Right lobe of liver (tissue), 6 donors: ENCODE data around the gene IQGAP3. TPM values are rescaled to one million over a fixed set of nuclear protein-coding genes. Genes with fewer than 3 reads are reported as not detected.

Experiments used
- ATAC-seq, 4 donors: fragments of 200-7000 bp; cut with Tn5 transposase; one replicate each; pipeline ENCODE4 v1.9.1; 2020; ENCODE audit warnings: mild to moderate bottlenecking in 4 of 4, moderate library complexity in 4 of 4
- DNase-seq, 3 donors: peaks; one replicate each; pipeline ENCODE4 v3.0.0-alpha.2; 2020
- H3K27ac ChIP-seq, 3 donors: fragments of 200-600 bp; one replicate each; pipeline ENCODE4 v1.8.0; 2022
- H3K27me3 ChIP-seq, 2 donors: fragments of 200-600 bp; one replicate each; pipeline ENCODE4 v1.8.0; 2022
- H3K36me3 ChIP-seq, 4 donors: fragments of 200-600 bp; sonication (generic) in 1 of 4; one replicate each; pipeline versions ENCODE4 v1.5.1 to v1.8.0; 2017 to 2022; ENCODE audit warnings: control low read depth in 1 of 4
- H3K4me1 ChIP-seq, 4 donors: fragments of 200-600 bp; sonication (generic) in 1 of 4; one replicate each; pipeline versions ENCODE4 v1.5.1 to v1.8.0; 2017 to 2022; ENCODE audit warnings: control low read depth in 1 of 4
- H3K4me3 ChIP-seq, 3 donors: fragments of 200-600 bp; one replicate each; pipeline ENCODE4 v1.8.0; 2022
- H3K9me3 ChIP-seq, 4 donors: fragments of 200-600 bp; sonication (generic) in 1 of 4; one replicate each; pipeline versions ENCODE4 v1.5.1 to v1.8.0; 2017 to 2022; ENCODE audit warnings: control low read depth in 1 of 4
- POLR2A ChIP-seq: fragments of 450-650 bp; IDR thresholded peaks from one replicate; pipeline ENCODE4 v1.6.1; 2017; ENCODE audit warnings: antibody characterized with exemption, mild to moderate bottlenecking
- WGBS: methylation state at CpG from one replicate; pipeline ENCODE4 v1.1.6; 2018; ENCODE audit warnings: low coverage, low lambda C conversion rate; ENCODE audit not compliant: insufficient coverage; ENCODE audit errors: missing lambda C conversion rate; 5-methylcytosine and 5-hydroxymethylcytosine counted together
- intact Hi-C, 2 donors: fragments of 100-400 bp; cut with DNase I; formaldehyde crosslinking; loops; one replicate each; pipeline versions ENCODE4 v1.11.2 to v1.14.1; 2022
- total RNA-seq, 6 experiments: library from RNA; depleted of rRNA in 2 of 6; stranded (reverse); fragments of >200 nt in 2 of 6; fragmentation: NEBNext Ultra II Directional in 3 of 6; extraction: Animal tissue kit (Norgen Biotek cat#: 25700) in 3 of 6; gene quantifications; one replicate each; pipeline versions ENCODE4 v1.1.0 to v1.2.4, GENCODE V29; 2016 to 2023
- TF ChIP-seq, protein P1 (sequence below), 4 donors: fragments of 200-600 bp in 3 of 4; fragments of 450-650 bp in 1 of 4; IDR thresholded peaks; one replicate each; pipeline versions ENCODE4 v1.5.1 to v1.8.0; 2016 to 2022; ENCODE audit warnings: antibody characterized with exemption in 4 of 4, mild to moderate bottlenecking in 2 of 4
- donor health status: DM: no; HTN: yes; CAD: no.
- donor health status: DM: no; HTN: no; CAD: no.
- donor health status: DM: no; HTN: no; CAD: no.
- donor health status: DM: no; HTN: yes; CAD: no.
- donor health status: DM: no; HTN: yes; CAD: no.

Gene IQGAP3
- total RNA-seq, 6 experiments from 2014 or later = 0.07 to 2.6 (median 0.95) TPM

DNA sequence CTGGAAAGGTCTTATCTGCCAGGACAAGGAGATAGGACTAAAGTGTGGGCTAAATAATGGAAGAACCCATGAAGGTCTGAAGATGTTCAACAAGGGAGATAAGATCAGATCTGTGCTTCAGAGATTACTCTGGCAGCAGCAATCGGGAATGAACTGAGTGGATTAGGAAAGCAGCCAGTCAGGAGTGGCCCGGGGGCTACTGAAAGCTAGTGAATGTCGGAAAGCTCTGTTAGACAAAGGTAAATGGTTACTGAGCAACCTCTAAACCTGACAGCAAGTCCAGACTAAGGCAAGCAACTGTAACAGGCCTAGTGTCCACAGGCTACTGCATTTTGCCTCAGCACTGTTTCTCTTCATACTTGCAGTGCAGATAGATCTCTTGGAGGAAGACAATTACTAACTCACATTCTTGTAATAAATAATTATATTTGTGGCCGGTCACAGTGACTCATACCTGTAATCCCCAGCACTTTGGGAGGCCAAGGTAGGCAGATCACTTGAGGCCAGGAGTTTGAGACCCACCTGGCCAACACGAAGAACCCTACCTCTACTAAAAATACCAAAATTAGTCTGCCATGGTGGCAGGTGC is 12.5 kb downstream of the IQGAP3 start:
- Histone ChIP-seq H3K9me3 (no peaks in the 10 kb centered on the region), H3K4me3 (no peak overlapping the region), H3K27ac (no peak overlapping the region), H3K4me1 (no peaks in the 10 kb centered on the region), H3K36me3 (no peaks in the 10 kb centered on the region), H3K27me3 (no peaks in the 10 kb centered on the region)
- ATAC-seq (no peak), DNase-seq (no peak)
- 75% methylated on average over 5 of the region's 5 CpGs for WGBS
- intact Hi-C loops = no loop called here
- TF ChIP-seq POLR2A = no peak
- TF ChIP-seq, protein P1, sequence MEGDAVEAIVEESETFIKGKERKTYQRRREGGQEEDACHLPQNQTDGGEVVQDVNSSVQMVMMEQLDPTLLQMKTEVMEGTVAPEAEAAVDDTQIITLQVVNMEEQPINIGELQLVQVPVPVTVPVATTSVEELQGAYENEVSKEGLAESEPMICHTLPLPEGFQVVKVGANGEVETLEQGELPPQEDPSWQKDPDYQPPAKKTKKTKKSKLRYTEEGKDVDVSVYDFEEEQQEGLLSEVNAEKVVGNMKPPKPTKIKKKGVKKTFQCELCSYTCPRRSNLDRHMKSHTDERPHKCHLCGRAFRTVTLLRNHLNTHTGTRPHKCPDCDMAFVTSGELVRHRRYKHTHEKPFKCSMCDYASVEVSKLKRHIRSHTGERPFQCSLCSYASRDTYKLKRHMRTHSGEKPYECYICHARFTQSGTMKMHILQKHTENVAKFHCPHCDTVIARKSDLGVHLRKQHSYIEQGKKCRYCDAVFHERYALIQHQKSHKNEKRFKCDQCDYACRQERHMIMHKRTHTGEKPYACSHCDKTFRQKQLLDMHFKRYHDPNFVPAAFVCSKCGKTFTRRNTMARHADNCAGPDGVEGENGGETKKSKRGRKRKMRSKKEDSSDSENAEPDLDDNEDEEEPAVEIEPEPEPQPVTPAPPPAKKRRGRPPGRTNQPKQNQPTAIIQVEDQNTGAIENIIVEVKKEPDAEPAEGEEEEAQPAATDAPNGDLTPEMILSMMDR (IDR thresholded peaks at IDR 0.05) = no peak

DNA sequence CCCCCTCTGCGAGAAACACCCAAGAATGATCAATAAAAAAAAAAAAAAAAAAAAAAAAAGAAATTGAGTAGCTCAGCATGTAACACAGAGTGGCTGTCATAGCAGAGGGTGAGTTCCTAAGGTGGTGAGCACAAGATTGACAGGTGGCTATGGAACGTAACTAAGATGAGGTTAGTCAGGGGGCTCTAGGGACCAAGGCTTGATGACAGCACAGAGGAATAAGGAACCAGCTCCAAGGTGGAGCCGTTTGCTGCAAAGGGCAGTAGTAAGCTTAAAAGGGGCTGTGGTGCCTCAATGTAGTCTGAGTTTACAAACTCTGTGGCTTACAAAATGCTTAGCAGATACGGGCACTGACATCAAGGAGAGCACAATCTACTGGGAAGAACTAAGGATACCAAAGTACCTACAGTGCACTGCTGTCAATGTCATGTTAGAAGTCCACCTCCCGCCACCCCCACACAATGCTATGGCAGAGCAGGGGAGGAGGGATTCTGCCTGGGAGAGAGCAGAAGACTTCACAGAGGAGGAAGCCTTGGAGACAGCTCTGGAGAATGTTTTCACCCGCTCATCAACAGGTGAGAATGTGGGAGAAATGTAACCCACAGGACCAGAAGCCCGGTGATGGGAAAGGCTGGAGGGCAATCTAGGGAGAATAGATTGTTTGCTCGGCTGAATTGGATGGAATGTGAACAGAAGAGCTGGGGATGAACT is 13.1 kb downstream of the IQGAP3 start:
- no peaks in the 10 kb centered on the region for H3K36me3 ChIP-seq

DNA sequence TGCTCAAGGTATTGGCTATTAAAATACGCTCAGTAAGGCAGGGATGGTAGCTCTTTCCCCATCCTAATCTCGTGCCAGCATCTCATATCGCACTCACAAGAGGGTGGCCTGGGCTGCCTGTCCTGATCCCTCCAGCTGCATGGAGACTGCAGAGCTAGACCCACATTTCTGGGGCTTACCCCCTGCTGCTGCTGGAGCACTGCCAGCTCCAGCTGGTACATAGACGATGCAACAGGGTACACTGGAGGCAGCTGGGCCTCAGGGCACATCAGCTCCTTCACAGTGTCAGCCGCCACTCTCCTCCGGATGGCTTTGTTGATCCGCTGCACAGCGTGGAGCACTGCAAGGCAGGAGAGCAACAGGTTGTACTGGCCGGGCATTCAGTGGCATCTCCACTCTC is 16.0 kb downstream of the IQGAP3 start:
- no peak for DNase-seq
- Histone ChIP-seq H3K4me1 (no peaks in the 10 kb centered on the region), H3K36me3 (no peaks in the 10 kb centered on the region), H3K9me3 (no peaks in the 10 kb centered on the region), H3K27ac (no peak overlapping the region), H3K4me3 (no peak overlapping the region), H3K27me3 (no peaks in the 10 kb centered on the region)
- intact Hi-C loops = no loop called here
- 43% methylated on average over 2 of the region's 9 CpGs for WGBS
- ATAC-seq = no peak
- TF ChIP-seq POLR2A = no peak
- TF ChIP-seq, protein P1 (IDR thresholded peaks at IDR 0.05) = no peak

More for the DNA sequence above, 13.1 kb downstream of the IQGAP3 start:
- H3K4me1 ChIP-seq = no peaks in the 10 kb centered on the region
- TF ChIP-seq, protein P1 (IDR thresholded peaks at IDR 0.05) = no peak
- TF ChIP-seq POLR2A = no peak
- intact Hi-C loops = no loop called here
- DNase-seq (no peak), ATAC-seq (no peak)
- H3K9me3 ChIP-seq = no peaks in the 10 kb centered on the region
- H3K27ac ChIP-seq = no peak overlapping the region
- 82% methylated on average over 7 of the region's 8 CpGs for WGBS
- H3K4me3 ChIP-seq = no peak overlapping the region
- H3K27me3 ChIP-seq = no peaks in the 10 kb centered on the region

DNA sequence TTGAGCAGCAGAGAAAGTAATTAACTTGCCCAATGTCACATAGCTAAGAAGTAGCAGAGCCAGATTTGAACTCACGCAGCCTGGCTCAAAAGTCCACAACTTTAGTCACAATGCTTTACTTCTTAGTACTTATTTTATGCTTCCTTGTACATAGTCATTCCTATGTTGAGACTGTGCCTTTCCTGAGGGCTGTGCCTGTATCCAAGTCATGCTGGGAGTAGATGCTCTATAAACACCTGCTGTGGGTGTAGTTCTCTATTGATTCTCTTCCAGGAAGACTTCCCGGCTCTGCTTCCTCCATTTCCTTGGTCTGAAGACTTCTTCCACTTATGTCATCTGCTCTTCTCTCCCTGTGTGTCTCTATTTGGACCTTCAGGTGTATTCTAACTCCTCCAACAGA is 16.6 kb downstream of the IQGAP3 start:
- ATAC-seq (no peak), DNase-seq (no peak)
- H3K9me3 ChIP-seq = no peaks in the 10 kb centered on the region
- no peaks in the 10 kb centered on the region for H3K4me1 ChIP-seq
- no peak overlapping the region for H3K27ac ChIP-seq
- H3K4me3 ChIP-seq = no peak overlapping the region
- no peaks in the 10 kb centered on the region for H3K27me3 ChIP-seq
- no peaks in the 10 kb centered on the region for H3K36me3 ChIP-seq
- 57% methylated on average over 2 of the region's 2 CpGs for WGBS
- TF ChIP-seq POLR2A = no peak
- TF ChIP-seq, protein P1 (IDR thresholded peaks at IDR 0.05) = no peak
- intact Hi-C loops = no loop called here
